ENCODE results near the gene PTRH1.

DNA sequence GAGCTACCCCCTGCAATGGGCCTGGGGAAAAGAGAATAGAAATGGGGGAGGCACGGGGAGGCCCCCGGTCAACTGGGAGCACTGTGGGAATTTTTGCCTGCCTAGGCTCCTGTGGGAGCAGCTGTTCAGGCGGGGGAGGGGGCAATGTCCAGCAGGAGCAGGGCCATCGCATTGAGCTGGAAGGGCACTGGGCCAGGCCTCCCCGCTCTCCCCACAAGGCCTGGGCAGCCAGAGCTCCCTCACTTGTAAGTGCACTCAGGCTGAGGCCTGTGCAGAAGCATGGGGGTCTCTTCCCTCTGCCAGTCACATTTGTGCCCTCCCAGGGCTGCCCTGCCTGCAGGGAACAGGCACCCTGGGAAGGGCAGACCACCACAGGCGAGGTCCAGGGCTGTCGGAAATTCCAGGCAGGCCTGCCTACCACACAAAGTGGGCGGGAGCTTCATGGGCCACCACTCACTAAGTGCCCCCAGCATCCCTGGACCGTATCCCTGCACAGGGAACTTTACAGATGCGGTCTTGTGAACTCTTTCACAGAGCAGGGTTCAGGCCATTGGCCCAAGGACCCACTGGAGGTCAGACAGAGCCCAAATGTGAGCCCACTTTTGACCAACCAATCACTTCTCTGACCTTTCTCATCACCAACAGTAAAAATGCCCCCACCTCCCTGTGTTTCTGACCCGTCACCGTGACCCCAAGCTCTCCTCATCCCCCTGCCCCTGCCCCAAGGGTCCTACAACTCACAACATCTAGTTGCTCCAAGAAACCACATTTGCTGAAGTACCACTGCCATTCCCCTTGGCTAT lies 9.7 kb downstream of the PTRH1 start:
- TF ChIP-seq, protein P1, sequence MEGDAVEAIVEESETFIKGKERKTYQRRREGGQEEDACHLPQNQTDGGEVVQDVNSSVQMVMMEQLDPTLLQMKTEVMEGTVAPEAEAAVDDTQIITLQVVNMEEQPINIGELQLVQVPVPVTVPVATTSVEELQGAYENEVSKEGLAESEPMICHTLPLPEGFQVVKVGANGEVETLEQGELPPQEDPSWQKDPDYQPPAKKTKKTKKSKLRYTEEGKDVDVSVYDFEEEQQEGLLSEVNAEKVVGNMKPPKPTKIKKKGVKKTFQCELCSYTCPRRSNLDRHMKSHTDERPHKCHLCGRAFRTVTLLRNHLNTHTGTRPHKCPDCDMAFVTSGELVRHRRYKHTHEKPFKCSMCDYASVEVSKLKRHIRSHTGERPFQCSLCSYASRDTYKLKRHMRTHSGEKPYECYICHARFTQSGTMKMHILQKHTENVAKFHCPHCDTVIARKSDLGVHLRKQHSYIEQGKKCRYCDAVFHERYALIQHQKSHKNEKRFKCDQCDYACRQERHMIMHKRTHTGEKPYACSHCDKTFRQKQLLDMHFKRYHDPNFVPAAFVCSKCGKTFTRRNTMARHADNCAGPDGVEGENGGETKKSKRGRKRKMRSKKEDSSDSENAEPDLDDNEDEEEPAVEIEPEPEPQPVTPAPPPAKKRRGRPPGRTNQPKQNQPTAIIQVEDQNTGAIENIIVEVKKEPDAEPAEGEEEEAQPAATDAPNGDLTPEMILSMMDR (IDR thresholded peaks at IDR 0.05; ENCODE audit: low read length): no peak
- TF ChIP-seq EZH2 (IDR thresholded peaks at IDR 0.05; ENCODE audit: borderline replicate concordance, low read length): no peak

Data from OCI-LY1 (cell line).